Measurements from ENCODE around the gene JADE2.

DNA sequence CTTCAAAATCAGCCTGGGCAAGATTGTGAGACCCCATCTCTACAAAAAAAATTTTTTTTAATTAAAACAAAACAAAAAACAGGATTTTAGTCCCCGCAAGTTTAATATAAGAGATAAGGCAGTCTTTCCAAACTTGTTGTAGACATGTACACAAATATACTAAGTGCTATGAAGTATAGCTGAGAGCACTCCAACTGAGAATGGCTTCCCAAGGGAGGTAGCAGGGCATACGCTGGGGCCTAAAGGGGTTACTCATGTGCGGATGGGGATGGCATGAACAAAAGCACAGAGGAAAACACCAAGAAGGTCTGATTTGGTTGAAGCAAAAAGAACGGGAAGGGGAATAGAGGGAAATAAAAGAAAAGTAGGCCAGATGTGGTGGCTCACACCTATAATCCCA lies 86.0 kb downstream of the JADE2 start:
- TF ChIP-seq, protein P1, sequence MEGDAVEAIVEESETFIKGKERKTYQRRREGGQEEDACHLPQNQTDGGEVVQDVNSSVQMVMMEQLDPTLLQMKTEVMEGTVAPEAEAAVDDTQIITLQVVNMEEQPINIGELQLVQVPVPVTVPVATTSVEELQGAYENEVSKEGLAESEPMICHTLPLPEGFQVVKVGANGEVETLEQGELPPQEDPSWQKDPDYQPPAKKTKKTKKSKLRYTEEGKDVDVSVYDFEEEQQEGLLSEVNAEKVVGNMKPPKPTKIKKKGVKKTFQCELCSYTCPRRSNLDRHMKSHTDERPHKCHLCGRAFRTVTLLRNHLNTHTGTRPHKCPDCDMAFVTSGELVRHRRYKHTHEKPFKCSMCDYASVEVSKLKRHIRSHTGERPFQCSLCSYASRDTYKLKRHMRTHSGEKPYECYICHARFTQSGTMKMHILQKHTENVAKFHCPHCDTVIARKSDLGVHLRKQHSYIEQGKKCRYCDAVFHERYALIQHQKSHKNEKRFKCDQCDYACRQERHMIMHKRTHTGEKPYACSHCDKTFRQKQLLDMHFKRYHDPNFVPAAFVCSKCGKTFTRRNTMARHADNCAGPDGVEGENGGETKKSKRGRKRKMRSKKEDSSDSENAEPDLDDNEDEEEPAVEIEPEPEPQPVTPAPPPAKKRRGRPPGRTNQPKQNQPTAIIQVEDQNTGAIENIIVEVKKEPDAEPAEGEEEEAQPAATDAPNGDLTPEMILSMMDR (IDR thresholded peaks at IDR 0.05) = no peak
- no peak for TF ChIP-seq POLR2A (IDR thresholded peaks at IDR 0.05)
